ENCODE measurements around the gene SECISBP2. TPM values are rescaled to one million over a fixed set of nuclear protein-coding genes. Genes with fewer than 3 reads are reported as not detected.
"Not testable (repeated sequence)": the region's sequence is repeated elsewhere in the genome, so short reads cannot be mapped to it uniquely, and the experiment has no call there.

SECISBP2 gene
- total RNA-seq, 1 donor from 2014 or later, result 56.7 TPM

DNA sequence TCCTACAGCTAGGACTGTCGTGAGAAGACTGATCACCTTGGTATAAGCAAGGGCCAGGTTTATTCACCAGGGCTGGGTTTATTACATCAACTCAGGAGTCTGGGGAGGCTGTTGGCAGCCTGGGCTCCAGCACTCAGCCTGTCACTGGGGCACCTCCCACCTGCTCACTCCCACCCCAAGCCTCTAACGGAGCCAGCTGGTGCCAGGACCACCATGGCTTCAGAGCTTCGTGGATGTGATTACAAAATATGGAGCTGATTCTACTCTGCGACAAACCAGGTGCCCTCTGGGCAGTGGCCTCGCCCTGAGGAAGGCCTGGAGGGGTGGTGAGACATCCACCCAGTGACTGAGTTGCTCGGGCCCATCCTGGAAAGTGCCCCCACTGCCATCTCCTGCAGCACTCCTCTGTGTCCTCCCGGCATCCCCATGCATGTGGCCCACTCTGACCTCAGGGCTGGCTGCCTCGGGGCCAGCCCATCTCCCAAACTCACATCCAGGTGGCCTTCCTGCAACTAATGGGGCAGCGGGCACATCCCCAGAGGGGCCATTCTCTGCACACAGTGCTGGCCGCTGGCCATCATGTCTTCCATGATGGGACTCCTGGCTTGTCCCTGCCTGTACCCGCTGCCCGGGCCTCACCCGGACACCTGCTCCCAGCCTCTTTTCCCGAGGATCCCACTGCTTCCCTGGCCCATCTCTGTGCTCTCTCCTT, 49.6 kb downstream of the SECISBP2 start:
- DNase-seq (ENCODE audit: low read depth, low spot score), result no peak
- no peaks in the 10 kb centered on the region for H3K27me3 Mint-ChIP-seq (ENCODE audit: low read depth)

DNA sequence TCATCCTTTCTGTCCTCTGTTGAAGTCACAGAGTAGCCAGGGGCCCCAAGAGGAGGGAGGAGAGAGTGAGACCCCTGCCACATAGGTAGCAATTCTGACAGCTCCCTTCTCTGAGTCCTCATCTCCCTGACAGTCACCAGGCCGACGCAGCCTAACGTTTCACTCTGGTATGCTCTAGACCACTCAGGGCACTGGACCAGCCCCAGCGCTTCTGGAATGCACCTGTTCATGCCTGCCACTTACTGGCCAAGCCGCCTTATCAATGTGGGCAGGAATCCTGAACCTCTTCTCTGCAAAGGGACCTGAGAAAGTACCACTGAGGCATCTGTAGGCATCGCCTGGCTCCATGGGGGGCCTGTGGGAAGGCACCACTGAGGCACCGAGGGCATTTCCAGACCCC, 50.2 kb downstream of the SECISBP2 start:
- Mint-ChIP-seq H3K9me3 (no peaks in the 10 kb centered on the region), H3K4me1 (no peaks in the 10 kb centered on the region), H3K27me3 (ENCODE audit: low read depth) (no peaks in the 10 kb centered on the region), H3K27ac (ENCODE audit: unreplicated experiment) (peak overlapping the region; percentile 27), H3K4me3 (no peak overlapping the region), H3K36me3 (ENCODE audit: low read depth) (no peaks in the 10 kb centered on the region)
- TF ChIP-seq, protein P1, sequence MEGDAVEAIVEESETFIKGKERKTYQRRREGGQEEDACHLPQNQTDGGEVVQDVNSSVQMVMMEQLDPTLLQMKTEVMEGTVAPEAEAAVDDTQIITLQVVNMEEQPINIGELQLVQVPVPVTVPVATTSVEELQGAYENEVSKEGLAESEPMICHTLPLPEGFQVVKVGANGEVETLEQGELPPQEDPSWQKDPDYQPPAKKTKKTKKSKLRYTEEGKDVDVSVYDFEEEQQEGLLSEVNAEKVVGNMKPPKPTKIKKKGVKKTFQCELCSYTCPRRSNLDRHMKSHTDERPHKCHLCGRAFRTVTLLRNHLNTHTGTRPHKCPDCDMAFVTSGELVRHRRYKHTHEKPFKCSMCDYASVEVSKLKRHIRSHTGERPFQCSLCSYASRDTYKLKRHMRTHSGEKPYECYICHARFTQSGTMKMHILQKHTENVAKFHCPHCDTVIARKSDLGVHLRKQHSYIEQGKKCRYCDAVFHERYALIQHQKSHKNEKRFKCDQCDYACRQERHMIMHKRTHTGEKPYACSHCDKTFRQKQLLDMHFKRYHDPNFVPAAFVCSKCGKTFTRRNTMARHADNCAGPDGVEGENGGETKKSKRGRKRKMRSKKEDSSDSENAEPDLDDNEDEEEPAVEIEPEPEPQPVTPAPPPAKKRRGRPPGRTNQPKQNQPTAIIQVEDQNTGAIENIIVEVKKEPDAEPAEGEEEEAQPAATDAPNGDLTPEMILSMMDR (conservative IDR thresholded peaks at IDR 0.05), result no peak
- DNase-seq (ENCODE audit: low read depth, low spot score), result no peak

More for the DNA sequence above, 49.6 kb downstream of the SECISBP2 start:
- Mint-ChIP-seq H3K27ac (ENCODE audit: unreplicated experiment) (peak overlapping the region; percentile 27), H3K4me3 (no peak overlapping the region), H3K36me3 (ENCODE audit: low read depth) (no peaks in the 10 kb centered on the region), H3K4me1 (no peaks in the 10 kb centered on the region), H3K9me3 (no peaks in the 10 kb centered on the region)
- TF ChIP-seq, protein P1 (conservative IDR thresholded peaks at IDR 0.05), result no peak

DNA sequence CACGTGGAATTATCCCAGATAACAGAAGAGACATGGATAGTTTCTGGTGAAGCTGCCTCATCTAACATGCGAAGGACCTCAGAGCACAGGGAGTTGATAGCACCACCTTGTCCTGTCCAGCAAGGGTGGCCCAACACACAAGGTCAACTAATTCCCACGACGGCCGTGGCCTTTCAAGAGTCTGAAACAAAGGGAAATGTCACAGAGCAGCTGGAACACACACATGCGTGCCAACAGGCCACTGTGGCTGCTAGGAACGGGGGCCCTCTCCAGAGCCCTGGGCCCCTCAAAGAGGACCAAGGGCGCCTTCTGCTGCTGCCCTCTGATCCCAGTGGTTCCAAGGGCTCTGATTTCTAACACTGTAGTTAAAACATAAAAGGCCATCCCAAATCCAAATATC, 50.7 kb downstream of the SECISBP2 start:
- Mint-ChIP-seq H3K9me3 (no peaks in the 10 kb centered on the region), H3K4me1 (no peaks in the 10 kb centered on the region), H3K4me3 (no peak overlapping the region), H3K27ac (ENCODE audit: unreplicated experiment) (no peak overlapping the region), H3K36me3 (ENCODE audit: low read depth) (no peaks in the 10 kb centered on the region), H3K27me3 (ENCODE audit: low read depth) (no peaks in the 10 kb centered on the region)
- no peak for DNase-seq (ENCODE audit: low read depth, low spot score)
- TF ChIP-seq, protein P1 (conservative IDR thresholded peaks at IDR 0.05), result no peak

DNA sequence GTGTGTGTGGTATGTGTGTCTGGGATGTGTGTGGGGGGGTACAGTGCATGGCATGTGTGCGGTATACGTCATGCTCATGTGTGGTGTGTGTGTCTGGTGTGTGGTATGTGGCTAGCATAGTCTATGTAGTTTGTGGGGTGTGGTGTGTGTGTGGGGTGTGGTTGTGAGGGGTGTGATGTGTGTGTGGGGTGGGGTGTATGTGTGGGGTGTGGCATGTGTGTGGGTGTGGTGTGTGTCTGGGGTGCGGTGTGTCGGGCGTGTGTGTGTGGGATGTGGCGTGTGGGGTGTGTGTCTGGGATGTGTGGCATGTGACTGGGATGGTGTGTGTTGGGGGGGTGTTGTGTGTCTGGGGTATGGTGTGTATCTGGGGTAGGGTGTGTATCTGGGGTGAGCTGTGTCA, 52.3 kb downstream of the SECISBP2 start:
- Mint-ChIP-seq H3K36me3 (ENCODE audit: low read depth) (no peaks in the 10 kb centered on the region), H3K4me1 (peaks cover 3% of the 10 kb centered on the region), H3K27ac (ENCODE audit: unreplicated experiment) (no peak overlapping the region), H3K4me3 (no peak overlapping the region), H3K9me3 (no peaks in the 10 kb centered on the region), H3K27me3 (ENCODE audit: low read depth) (no peaks in the 10 kb centered on the region)
- no peak for DNase-seq (ENCODE audit: low read depth, low spot score)
- TF ChIP-seq, protein P1 (conservative IDR thresholded peaks at IDR 0.05), result no peak

DNA sequence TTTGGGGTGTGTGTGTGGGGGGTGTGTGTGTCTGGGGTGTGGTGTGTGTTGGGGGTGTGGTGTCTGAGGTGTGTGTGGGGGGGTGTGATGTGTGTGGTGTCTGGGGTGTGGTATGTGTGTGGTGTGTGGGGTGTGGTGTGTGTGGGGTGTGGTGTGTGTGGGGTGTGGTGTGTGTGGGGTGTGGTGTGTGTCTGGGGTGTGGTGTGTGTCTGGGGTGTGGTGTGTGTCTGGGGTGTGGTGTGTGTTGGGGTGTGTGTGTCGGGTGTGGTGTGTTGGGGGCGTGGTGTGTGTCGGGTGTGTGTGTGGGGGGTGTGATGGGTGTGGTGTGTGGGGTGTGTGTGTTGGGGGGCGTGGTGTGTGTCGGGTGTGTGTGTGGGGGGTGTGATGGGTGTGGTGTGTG, 53.5 kb downstream of the SECISBP2 start:
- not testable (repeated sequence) for H3K9me3 Mint-ChIP-seq; H3K36me3 Mint-ChIP-seq (ENCODE audit: low read depth); DNase-seq (ENCODE audit: low read depth, low spot score); H3K4me1 Mint-ChIP-seq; H3K4me3 Mint-ChIP-seq; H3K27ac Mint-ChIP-seq (ENCODE audit: unreplicated experiment); H3K27me3 Mint-ChIP-seq (ENCODE audit: low read depth)

DNA sequence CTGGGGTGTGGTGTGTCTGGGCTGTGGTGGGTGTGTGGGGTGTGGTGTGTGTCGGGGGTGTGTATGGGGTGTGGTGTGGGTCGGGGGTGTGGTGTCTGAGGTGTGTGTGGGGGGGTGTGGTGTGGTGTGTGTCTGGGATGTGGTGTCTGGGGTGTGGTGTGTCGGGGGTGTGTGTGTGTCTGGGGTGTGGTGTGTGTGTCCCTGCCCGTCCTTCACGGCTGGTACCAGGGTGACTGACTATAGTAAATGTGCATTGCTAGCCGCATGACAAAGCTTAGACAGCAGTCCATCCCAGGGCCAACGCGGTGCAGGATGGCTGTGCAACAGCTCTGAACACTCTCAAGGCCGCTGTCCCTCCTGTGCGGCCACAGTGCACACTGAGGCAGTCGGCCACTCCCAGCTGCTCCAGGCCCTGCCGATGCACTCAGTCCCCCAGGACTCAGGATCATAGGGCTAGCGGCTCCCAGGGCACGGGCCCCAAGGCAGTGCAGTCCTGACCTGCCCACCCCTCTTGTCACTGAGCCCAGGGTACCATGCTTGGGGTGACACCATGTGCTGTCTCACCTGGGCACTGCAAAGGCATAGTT, 54.0 kb downstream of the SECISBP2 start:
- Mint-ChIP-seq H3K27ac (ENCODE audit: unreplicated experiment) (no peak overlapping the region), H3K4me1 (peaks cover 6% of the 10 kb centered on the region), H3K36me3 (ENCODE audit: low read depth) (no peaks in the 10 kb centered on the region), H3K4me3 (no peak overlapping the region), H3K9me3 (no peaks in the 10 kb centered on the region), H3K27me3 (ENCODE audit: low read depth) (no peaks in the 10 kb centered on the region)
- DNase-seq (ENCODE audit: low read depth, low spot score), result no peak
- TF ChIP-seq, protein P1 (conservative IDR thresholded peaks at IDR 0.05), result no peak
